Stimulated activated CD8-positive, alpha-beta memory T cell treated with anti-CD3 and anti-CD28 coated beads, Interleukin-7, amount 100 ng/mL, for 1 hour (primary cell): ENCODE measurements around the gene KCNAB1.
"Not testable (repeated sequence)": the region's sequence is repeated elsewhere in the genome, so short reads cannot be mapped to it uniquely, and the experiment has no call there.

Experiments used
- DNase-seq, 2 donors: peaks; one replicate each; pipeline ENCODE4 v3.0.0-alpha.2; 2020; ENCODE audit warnings: low read depth in 2 of 2

The KCNAB1 gene

GRCh38 chr3:156120528-156121251 lies at the start of gene KCNAB1:
Gene KCNAB1 (plus strand): TSS chr3:156120578.
- DNase-seq: no peak

GRCh38 chr3:156071031-156071430 lies 49.3 kb upstream of the KCNAB1 start:
- no peak for DNase-seq

DNA sequence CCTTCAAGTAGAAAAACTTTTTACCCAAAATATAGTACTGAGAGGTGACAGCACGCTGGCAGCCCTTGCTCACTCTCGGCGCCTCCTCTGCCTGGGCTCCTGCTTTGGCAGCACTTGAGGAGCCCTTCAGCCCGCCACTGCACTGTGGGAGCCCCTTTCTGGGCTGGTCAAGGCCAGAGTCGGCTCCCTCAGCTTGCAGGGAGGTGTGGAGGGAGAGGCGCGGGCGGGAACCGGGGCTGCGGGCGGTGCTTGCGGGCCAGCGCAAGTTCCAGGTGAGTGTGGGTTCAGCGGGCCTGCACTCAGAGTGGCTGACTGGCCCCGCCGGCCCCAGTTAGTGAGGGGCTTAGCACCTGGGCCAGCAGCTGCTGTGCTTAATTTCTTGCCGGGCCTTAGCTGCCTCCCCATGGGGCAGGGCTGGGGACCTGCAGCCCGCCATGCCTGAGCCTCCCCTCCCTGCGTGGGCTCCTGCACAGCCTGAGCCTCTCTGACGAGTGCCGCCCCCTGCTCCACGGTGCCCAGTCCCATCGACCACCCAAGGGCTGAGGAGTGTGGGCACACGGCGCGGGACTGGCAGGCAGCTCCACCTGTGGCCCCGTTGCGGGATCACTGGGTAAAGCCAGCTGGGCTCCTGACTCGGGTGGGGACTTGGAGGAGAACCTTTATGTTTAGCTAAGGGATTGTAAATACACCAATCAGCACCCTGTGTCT lies 47.3 kb upstream of the KCNAB1 start:
- DNase-seq: not testable (repeated sequence)

GRCh38 chr3:156090126-156090525 lies 30.3 kb upstream of the KCNAB1 start:
- DNase-seq: no peak

GRCh38 chr3:156093964-156094363 lies 26.4 kb upstream of the KCNAB1 start:
- DNase-seq: no peak

GRCh38 chr3:156094391-156094790 lies 26.0 kb upstream of the KCNAB1 start:
- no peak for DNase-seq

DNA sequence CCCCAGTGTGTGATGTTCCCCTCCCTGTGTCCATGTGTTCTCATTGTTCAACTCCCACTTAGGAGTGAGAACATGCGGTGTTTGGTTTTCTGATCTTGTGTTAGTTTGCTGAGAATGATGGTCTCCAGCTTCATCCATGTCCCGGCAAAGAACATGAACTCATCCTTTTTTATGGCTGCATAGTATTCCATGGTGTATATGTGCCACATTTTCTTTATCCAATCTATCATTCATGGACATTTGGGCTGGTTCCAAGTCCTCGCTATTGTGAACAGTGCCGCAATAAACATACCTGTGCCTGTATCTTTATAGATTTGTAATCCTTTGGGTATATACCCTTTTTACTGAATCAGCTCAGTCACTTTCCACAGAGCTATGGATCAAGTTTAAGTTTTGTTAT lies 24.7 kb upstream of the KCNAB1 start:
- not testable (repeated sequence) for DNase-seq

- no peak for DNase-seq
Measured at GRCh38 chr3:156098437-156099035, 21.8 kb upstream of the KCNAB1 start.

- not testable (repeated sequence) for DNase-seq
Measured at GRCh38 chr3:156099348-156099747, 21.0 kb upstream of the KCNAB1 start.

DNA sequence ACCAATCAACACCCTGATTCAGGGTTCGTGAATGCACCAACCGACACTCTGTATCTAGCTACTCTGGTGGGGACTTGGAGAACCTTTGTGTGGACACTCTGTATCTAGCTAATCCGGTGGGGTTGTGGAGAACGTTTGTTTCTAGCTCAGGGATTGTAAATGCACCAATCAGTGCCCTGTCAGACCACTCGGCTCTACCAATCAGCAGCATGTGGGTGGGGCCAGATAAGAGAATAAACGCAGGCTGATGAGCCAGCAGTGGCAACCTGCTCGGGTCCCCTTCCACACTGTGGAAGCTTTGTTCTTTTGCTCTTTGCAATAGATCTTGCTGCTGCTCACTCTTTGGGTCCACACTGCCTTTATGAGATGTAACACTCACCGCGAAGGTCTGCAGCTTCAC lies 20.4 kb upstream of the KCNAB1 start:
- not testable (repeated sequence) for DNase-seq

DNA sequence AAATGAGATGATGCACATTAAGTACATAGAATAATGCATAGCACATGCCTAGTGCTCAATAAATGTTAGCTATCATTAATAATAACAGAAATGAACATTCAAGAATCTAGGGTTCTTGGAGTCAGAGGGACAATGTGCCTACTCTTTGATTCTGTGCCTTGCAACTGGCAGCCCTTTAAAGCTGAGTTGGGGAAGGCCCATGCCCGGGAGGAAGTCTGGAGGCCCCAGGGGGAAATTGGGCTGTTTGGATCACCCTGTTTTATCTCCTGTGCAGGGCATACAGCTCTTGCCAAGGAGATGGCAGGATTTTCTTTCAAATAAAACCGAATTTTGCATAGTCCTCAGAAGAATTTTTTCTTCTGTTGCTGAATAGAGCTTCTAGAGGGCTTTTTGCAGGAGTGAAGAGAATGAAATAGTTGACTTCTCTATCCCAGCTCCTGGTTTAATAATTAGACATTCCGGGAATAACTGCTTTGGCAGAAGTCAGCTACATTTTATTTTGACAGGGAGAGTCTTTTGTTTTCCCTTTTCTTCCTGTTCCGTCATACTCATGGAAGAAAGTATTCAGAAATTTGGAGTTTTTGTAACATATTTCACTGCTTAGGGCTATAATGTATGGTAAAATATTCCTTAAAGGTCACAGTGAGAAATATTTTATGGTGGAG lies 18.0 kb upstream of the KCNAB1 start:
- DNase-seq: no peak

- no peak for DNase-seq
Measured at GRCh38 chr3:156106721-156107373, 13.5 kb upstream of the KCNAB1 start.

GRCh38 chr3:156107504-156107903 lies 12.9 kb upstream of the KCNAB1 start:
- no peak for DNase-seq

DNA sequence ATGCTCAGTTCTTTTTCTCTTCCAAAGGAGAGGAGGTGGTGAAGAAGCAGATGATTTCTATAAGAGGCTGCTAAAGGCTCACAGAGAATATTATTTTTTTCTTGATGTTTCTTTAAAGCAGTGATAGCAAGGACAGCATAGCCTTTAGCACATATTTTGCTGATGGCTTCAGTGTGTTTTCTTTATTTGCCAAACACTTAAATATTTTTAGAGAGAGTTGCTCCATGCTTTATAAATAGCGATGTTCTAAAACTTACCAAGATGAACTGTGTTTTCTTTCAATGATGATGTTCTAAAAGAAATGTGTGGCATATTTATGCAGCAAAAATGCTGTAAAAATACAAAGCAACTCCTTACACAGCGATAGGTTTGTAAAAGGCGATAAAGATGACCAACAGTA lies 11.8 kb upstream of the KCNAB1 start:
- DNase-seq: no peak

DNA sequence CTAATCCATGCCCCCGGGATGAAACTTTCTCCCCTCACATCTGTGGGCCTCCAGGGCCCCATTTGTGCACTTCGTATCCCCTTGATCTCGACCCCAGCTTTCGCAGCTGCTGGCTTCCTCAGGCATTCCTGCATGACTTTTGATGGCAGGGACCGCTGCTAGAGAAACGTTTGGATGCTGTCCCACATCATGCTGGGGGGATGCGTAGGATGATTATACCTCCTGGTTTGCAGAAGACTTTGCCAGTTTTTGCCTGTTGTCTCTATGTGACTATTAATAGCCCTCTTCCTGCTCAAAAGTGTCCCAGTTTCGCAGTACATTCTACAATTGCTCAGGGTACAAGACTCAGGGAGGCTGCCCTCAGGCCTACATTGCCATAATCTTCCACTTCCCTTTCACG lies 10.4 kb upstream of the KCNAB1 start:
- DNase-seq: no peak

GRCh38 chr3:156126467-156126866 lies 6.1 kb downstream of the KCNAB1 start:
- no peak for DNase-seq

- no peak for DNase-seq
Measured at GRCh38 chr3:156131241-156131640, 10.9 kb downstream of the KCNAB1 start.

GRCh38 chr3:156131799-156132198 lies 11.4 kb downstream of the KCNAB1 start:
- no peak for DNase-seq

DNA sequence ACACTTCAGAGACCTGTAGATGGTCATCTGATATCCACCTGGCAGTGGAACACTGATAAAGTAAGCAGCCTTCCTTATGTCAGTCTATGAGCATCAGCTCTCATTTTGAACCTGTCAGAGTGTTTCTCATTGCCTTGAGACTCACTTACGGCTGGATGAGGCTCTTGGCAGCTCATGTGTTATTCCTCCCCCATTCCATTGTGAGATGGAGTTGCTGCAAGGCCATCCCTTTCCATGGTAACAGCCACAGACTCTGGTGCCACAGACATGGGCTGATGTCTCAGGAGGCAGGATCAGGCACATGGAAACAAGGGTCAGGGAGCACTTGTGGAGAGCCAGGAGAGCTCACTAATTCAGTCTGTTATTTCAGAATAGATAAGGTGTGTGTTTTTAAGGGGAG lies 11.9 kb downstream of the KCNAB1 start:
- no peak for DNase-seq

DNA sequence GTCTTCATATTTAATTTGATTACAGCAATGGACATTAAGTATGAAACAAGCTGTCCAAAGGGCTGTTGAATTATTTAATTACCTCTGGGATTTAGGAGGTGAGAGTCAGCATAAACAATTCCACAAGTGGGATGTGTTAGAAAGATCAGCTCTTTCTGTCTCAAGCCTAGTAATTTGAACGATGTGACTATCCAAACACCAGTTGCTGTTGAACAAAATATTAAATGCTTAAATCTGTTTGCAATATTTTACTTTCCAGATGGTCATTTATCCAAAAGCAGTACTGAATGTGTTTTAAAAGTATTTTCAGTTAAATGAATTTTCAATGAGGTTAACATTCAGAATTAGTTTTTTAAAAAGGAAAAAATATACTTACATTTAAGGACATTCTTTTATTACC lies 12.7 kb downstream of the KCNAB1 start:
- DNase-seq: no peak

- no peak for DNase-seq
Measured at GRCh38 chr3:156135921-156136638, 15.7 kb downstream of the KCNAB1 start.
